ENCODE measurements around the gene ANKS1A. TPM values are rescaled to one million over a fixed set of nuclear protein-coding genes. Genes with fewer than 3 reads are reported as not detected.

ANKS1A gene
- polyA plus RNA-seq, 1 of the 3 experiments (the other 2 are of a cell fraction): 7.6 TPM

GRCh38 chr6:34922177-34922663, 33.2 kb downstream of the ANKS1A start:
- H2AFZ ChIP-seq (ENCODE audit: low read depth): no peak overlapping the region
- ChIA-PET CTCF (no interaction called here), POLR2A (no interaction called here)
- no peaks in the 10 kb centered on the region for H3K9me3 ChIP-seq
- WGBS (ENCODE audit: low lambda C conversion rate): 54% methylated on average over 3 of the region's 3 CpGs
- H3K9me2 ChIP-seq: no peaks in the 10 kb centered on the region
- H3K79me2 ChIP-seq (ENCODE audit: insufficient read depth): no peaks in the 10 kb centered on the region
- H3K4me1 ChIP-seq (ENCODE audit: control insufficient read depth in 1 of 2, insufficient read depth in 2 of 2, low read depth in 1 of 2, low read length in 1 of 2): peaks cover 0 to 3% of the 10 kb centered on the region in 2 experiments; a peak in 1 of 4 replicates
- H3K27me3 ChIP-seq (ENCODE audit: insufficient read depth): no peaks in the 10 kb centered on the region
- peak overlapping the region in 1 of 2 experiments; percentile 21; a peak in 1 of 4 replicates for H3K27ac ChIP-seq (ENCODE audit: low read depth in 2 of 2, low read length in 1 of 2)
- no peak overlapping the region for H3K4me2 ChIP-seq
- TF ChIP-seq FOXM1 (IDR thresholded peaks at IDR 0.05; ENCODE audit: low read depth) (no peak), JUND (IDR thresholded peaks at IDR 0.05) (peak; percentile 28; the same call in 1 of the 2 replicates), TCF12 (IDR thresholded peaks at IDR 0.05) (peak; percentile 14; the same call in 1 of the 2 replicates), MEF2A (IDR thresholded peaks at IDR 0.05; ENCODE audit: borderline replicate concordance, low read depth) (no peak), FOSL2 (IDR thresholded peaks at IDR 0.05; ENCODE audit: borderline replicate concordance, low read depth) (peak; percentile 41)
- TF ChIP-seq, protein P1, sequence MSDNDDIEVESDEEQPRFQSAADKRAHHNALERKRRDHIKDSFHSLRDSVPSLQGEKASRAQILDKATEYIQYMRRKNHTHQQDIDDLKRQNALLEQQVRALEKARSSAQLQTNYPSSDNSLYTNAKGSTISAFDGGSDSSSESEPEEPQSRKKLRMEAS (IDR thresholded peaks at IDR 0.05; ENCODE audit: low read depth): no peak
- H3K9ac ChIP-seq: no peak overlapping the region
- H3F3A ChIP-seq (replicated peaks; ENCODE audit: insufficient read depth): peaks cover 14% of the 10 kb centered on the region
- DNase-seq: no peak
- H4K20me1 ChIP-seq (ENCODE audit: insufficient read depth): no peaks in the 10 kb centered on the region; the same call in 1 of the 2 replicates
- H3K36me3 ChIP-seq (replicated peaks in 1 of 2; ENCODE audit: control insufficient read depth in 1 of 2, insufficient read depth in 2 of 2, low read length in 1 of 2): no peaks in the 10 kb centered on the region
- no peak overlapping the region for H3K4me3 ChIP-seq (ENCODE audit: low read depth in 2 of 2, low read length in 1 of 2)

DNA sequence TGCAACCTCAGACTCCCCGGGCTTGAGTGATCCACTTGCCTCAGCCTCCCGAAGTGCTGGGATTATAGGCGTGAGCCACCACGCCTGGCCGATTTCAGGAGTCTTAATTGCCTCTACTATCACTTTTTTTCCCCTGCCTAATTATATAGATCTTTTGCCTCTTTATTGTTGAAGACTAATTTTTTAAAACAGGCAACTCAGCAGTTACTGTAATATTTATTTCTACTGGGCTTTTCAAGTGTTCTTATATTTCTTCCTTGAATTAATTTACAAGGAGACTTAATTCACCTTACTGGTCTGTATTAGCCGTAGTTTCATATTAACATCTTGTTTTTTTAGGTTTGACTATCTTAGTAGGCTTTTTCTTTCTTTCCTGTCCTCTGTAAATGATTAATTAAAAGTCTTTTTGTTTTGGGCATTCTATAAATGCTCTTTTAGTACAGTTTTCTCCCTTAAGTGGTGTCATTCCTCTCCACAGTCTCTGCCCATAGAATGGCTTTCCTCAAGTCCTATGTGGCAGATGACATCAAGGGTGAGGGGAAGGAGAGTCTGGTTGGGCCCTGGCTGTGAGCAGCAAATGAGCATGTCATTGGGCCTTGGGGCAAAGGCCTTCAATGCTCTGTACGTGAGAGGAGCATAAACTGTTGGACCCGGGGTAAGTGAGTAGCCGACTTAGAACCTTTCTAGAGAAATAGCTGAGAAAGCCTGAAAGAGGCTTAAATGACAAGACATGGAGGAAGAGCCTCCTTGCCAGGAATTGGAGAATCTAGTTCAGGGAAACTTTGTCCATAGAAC, 36.0 kb downstream of the ANKS1A start:
- DNase-seq: no peak
- POLR2A ChIA-PET: no interaction called here
- H3F3A ChIP-seq (replicated peaks; ENCODE audit: insufficient read depth): peaks cover 14% of the 10 kb centered on the region

More for the DNA sequence above, 36.0 kb downstream of the ANKS1A start:
- no peaks in the 10 kb centered on the region for H3K79me2 ChIP-seq (ENCODE audit: insufficient read depth)
- H4K20me1 ChIP-seq (ENCODE audit: insufficient read depth): no peaks in the 10 kb centered on the region; the same call in 1 of the 2 replicates
- no peak overlapping the region for H3K4me3 ChIP-seq (ENCODE audit: low read depth in 2 of 2, low read length in 1 of 2)
- no peak overlapping the region for H3K27ac ChIP-seq (ENCODE audit: low read depth in 2 of 2, low read length in 1 of 2)
- no peaks in the 10 kb centered on the region for H3K27me3 ChIP-seq (ENCODE audit: insufficient read depth)
- no peaks in the 10 kb centered on the region for H3K36me3 ChIP-seq (replicated peaks in 1 of 2; ENCODE audit: control insufficient read depth in 1 of 2, insufficient read depth in 2 of 2, low read length in 1 of 2)
- WGBS (ENCODE audit: low lambda C conversion rate): 94% methylated on average over 9 of the region's 9 CpGs
- no peak overlapping the region for H3K4me2 ChIP-seq
- no peak overlapping the region for H2AFZ ChIP-seq (ENCODE audit: low read depth)
- no peaks in the 10 kb centered on the region for H3K9me2 ChIP-seq
- CTCF ChIA-PET: no interaction called here
- H3K9ac ChIP-seq: no peak overlapping the region
- TF ChIP-seq USF2 (IDR thresholded peaks at IDR 0.05; ENCODE audit: borderline replicate concordance, low read depth, low read length): no peak
- TF ChIP-seq SIN3A (IDR thresholded peaks at IDR 0.05; ENCODE audit: borderline replicate concordance, low read depth, low read length): no peak
- no peak for TF ChIP-seq RAD21 (IDR thresholded peaks at IDR 0.05; ENCODE audit: low read length)
- no peak for TF ChIP-seq JUND (IDR thresholded peaks at IDR 0.05)
- TF ChIP-seq SMC3 (IDR thresholded peaks at IDR 0.05; ENCODE audit: low read depth, low read length): no peak
- no peak for TF ChIP-seq TAF1 (IDR thresholded peaks at IDR 0.05; ENCODE audit: borderline replicate concordance, low read depth, low read length)
- no peak for TF ChIP-seq EP300 (IDR thresholded peaks at IDR 0.05; ENCODE audit: borderline replicate concordance in 1 of 2, low read depth in 1 of 2, low read length in 1 of 2)
- TF ChIP-seq FOXJ3 (CRISPR knock-in tag; IDR thresholded peaks at IDR 0.05): no peak
- no peak for TF ChIP-seq POLR2AphosphoS5 (IDR thresholded peaks at IDR 0.05; ENCODE audit: low read depth, low read length)
- TF ChIP-seq, protein P2, sequence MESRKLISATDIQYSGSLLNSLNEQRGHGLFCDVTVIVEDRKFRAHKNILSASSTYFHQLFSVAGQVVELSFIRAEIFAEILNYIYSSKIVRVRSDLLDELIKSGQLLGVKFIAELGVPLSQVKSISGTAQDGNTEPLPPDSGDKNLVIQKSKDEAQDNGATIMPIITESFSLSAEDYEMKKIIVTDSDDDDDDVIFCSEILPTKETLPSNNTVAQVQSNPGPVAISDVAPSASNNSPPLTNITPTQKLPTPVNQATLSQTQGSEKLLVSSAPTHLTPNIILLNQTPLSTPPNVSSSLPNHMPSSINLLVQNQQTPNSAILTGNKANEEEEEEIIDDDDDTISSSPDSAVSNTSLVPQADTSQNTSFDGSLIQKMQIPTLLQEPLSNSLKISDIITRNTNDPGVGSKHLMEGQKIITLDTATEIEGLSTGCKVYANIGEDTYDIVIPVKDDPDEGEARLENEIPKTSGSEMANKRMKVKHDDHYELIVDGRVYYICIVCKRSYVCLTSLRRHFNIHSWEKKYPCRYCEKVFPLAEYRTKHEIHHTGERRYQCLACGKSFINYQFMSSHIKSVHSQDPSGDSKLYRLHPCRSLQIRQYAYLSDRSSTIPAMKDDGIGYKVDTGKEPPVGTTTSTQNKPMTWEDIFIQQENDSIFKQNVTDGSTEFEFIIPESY (IDR thresholded peaks at IDR 0.05; ENCODE audit: borderline replicate concordance, low read depth): no peak
- H3K4me1 ChIP-seq (ENCODE audit: control insufficient read depth in 1 of 2, insufficient read depth in 2 of 2, low read depth in 1 of 2, low read length in 1 of 2): peaks cover 5 to 8% of the 10 kb centered on the region in 2 experiments; a peak in 2 of 4 replicates
- H3K9me3 ChIP-seq: no peaks in the 10 kb centered on the region
